HepG2 (cell line): Measurements from ENCODE around the gene SDHD. TPM values are rescaled to one million over a fixed set of nuclear protein-coding genes. Genes with fewer than 3 reads are reported as not detected.

ENCODE experiments used
- ATAC-seq: fragments of 200-7000 bp; cut with Tn5 transposase; 3 replicates; pipeline ENCODE4 v1.9.1; 2020; ENCODE audit warnings: mild to moderate bottlenecking, moderate library complexity
- BruUV-seq: library from RNA; stranded (reverse); fragments of 400-500 nt; replicated peaks from 2 replicates; lab custom pipeline; 2021; lab: Mats Ljungman, UMichigan
- CTCF ChIA-PET: fragments of 300-600 bp; formaldehyde crosslinking; extraction: SDS; loops from one replicate; lab custom pipeline; 2021; ENCODE audit warnings: low total read pairs, inconsistent platforms, low intra/inter-chr PET ratio; lab: Yijun Ruan, JAX
- POLR2A ChIA-PET: fragments of 350-600 bp; sonication (Branson Sonifier 250); formaldehyde crosslinking; loops from one replicate; lab custom pipeline; 2020; ENCODE audit warnings: antibody characterized with exemption, inconsistent platforms; lab: Yijun Ruan, JAX
- DNase-seq: peaks from one replicate; pipeline ENCODE4 v3.0.0-alpha.2; 2015; ENCODE audit warnings: low spot score
- FAIRE-seq: peaks from 3 replicates; lab custom pipeline; 2011; peaks lifted over from hg19 to GRCh38; lab: Jason Lieb, UNC
- H2AFZ ChIP-seq: one replicate; pipeline ENCODE4 v1.6.1; 2011; ENCODE audit warnings: low read length, inconsistent platforms
- H3K27ac ChIP-seq: fragments of 300-600 bp; 3 replicates; pipeline ENCODE4 v1.8.0; 2011; ENCODE audit warnings: mixed run types, mild to moderate bottlenecking, mixed read lengths, low read length, inconsistent platforms; ENCODE audit not compliant: insufficient read depth; ENCODE audit errors: extremely low read length
- H3K27me3 ChIP-seq, 2 experiments: fragments of 200-600 bp in 1 of 2; 2 replicates in 1 of 2; 3 replicates in 1 of 2; pipeline versions ENCODE4 v1.6.0 to v1.8.0; 2011; ENCODE audit warnings: low read length in 2 of 2, mild to moderate bottlenecking in 2 of 2, moderate library complexity in 2 of 2, inconsistent platforms in 1 of 2; ENCODE audit not compliant: insufficient read depth in 2 of 2, control insufficient read depth in 1 of 2
- H3K36me3 ChIP-seq, 2 experiments: fragments of 200-600 bp in 1 of 2; replicated peaks in 1 of 2; 2 replicates in 1 of 2; 3 replicates in 1 of 2; pipeline versions ENCODE4 v1.5.1 to v1.8.0; 2011; ENCODE audit warnings: low read length in 2 of 2, inconsistent platforms in 1 of 2; ENCODE audit not compliant: insufficient read depth in 2 of 2, control insufficient read depth in 1 of 2
- H3K4me1 ChIP-seq: 2 replicates; pipeline ENCODE4 v1.5.1; 2012; ENCODE audit warnings: low read length, inconsistent platforms; ENCODE audit not compliant: insufficient read depth
- H3K4me2 ChIP-seq: 2 replicates; pipeline ENCODE4 v1.6.0; 2011; ENCODE audit warnings: low read depth, low read length, inconsistent platforms
- H3K4me3 ChIP-seq, 3 experiments: fragments of 200-600 bp in 1 of 3; sonication (generic), shearing (Covaris generic) in 1 of 3; replicated peaks in 1 of 3; 2 replicates each; pipeline ENCODE4 v1.5.1; 2011 to 2016; ENCODE audit warnings: low read length in 3 of 3, inconsistent platforms in 2 of 3, low read depth in 2 of 3, mild to moderate bottlenecking in 2 of 3, control low read depth in 1 of 3, mixed read lengths in 1 of 3; ENCODE audit not compliant: insufficient read depth in 1 of 3
- H3K79me2 ChIP-seq: one replicate; pipeline ENCODE4 v1.6.1; 2011; ENCODE audit warnings: low read length, inconsistent platforms; ENCODE audit not compliant: insufficient read depth
- H3K9ac ChIP-seq: 2 replicates; pipeline ENCODE4 v1.6.0; 2011; ENCODE audit warnings: mild to moderate bottlenecking, low read depth, low read length, inconsistent platforms; ENCODE audit not compliant: insufficient read depth
- H3K9me3 ChIP-seq: 2 replicates; pipeline ENCODE4 v1.5.1; 2012; ENCODE audit warnings: mild to moderate bottlenecking, low read length
- H4K20me1 ChIP-seq: 2 replicates; pipeline ENCODE4 v1.6.0; 2011; ENCODE audit warnings: inconsistent platforms, mild to moderate bottlenecking, low read length, moderate library complexity; ENCODE audit not compliant: insufficient read depth
- CEBPG ChIP-seq: IDR thresholded peaks from 2 replicates; pipeline ENCODE4 v1.6.1; 2016
- HNRNPH1 ChIP-seq: fragments of 200-400 bp; formaldehyde crosslinking; optimal IDR thresholded peaks from 2 replicates; pipeline ENCODE3; 2017; ENCODE audit warnings: mild to moderate bottlenecking, low read depth, low read length
- MBD4 ChIP-seq: IDR thresholded peaks from 2 replicates; pipeline ENCODE4 v1.6.1; 2012; ENCODE audit warnings: low read length, inconsistent platforms, borderline replicate concordance
- MED8 ChIP-seq: sonication (generic); formaldehyde crosslinking; IDR thresholded peaks from 2 replicates; pipeline ENCODE4 v1.8.1; 2023; ENCODE audit warnings: mild to moderate bottlenecking, missing genetic modification reagents; ENCODE audit not compliant: insufficient replicate concordance
- POLR2A ChIP-seq, 2 experiments: IDR thresholded peaks; 2 replicates each; pipeline ENCODE4 v1.6.1; 2011; ENCODE audit warnings: low read depth in 2 of 2, low read length in 2 of 2, mild to moderate bottlenecking in 1 of 2, moderate library complexity in 1 of 2; ENCODE audit not compliant: insufficient read depth in 1 of 2
- RBAK ChIP-seq: sonication (generic); formaldehyde crosslinking; IDR thresholded peaks from 2 replicates; pipeline ENCODE4 v1.5.1; 2020; ENCODE audit warnings: mild to moderate bottlenecking, missing genetic modification reagents
- ZNF678 ChIP-seq: sonication (generic); formaldehyde crosslinking; IDR thresholded peaks from 2 replicates; pipeline ENCODE4 v1.4.0; 2020; ENCODE audit warnings: mild to moderate bottlenecking, missing genetic modification reagents
- ZNF746 ChIP-seq: sonication (generic); formaldehyde crosslinking; IDR thresholded peaks from 2 replicates; pipeline ENCODE4 v1.8.0; 2022; ENCODE audit warnings: mild to moderate bottlenecking, missing genetic modification reagents
- ZNF781 ChIP-seq: sonication (generic); formaldehyde crosslinking; IDR thresholded peaks from 2 replicates; pipeline ENCODE4 v1.5.1; 2020; ENCODE audit warnings: borderline replicate concordance, mild to moderate bottlenecking, missing genetic modification reagents; ENCODE audit errors: not compliant biosample characterization
- WGBS: methylation state at CpG from one replicate; pipeline ENCODE4 v1.1.6; 2017; ENCODE audit warnings: low lambda C conversion rate; 5-methylcytosine and 5-hydroxymethylcytosine counted together
- in situ Hi-C: cut with HindIII; loops from 2 replicates; pipeline ENCODE4 v1.10.0; 2017; ENCODE audit warnings: low pct_unique_long_range_greater_than_20kb; ENCODE audit not compliant: extremely low pct_ligation_motif_present
- intact Hi-C: fragments of 100-400 bp; cut with micrococcal nuclease; formaldehyde crosslinking; loops from one replicate; pipeline ENCODE4 v1.10.0; 2022; ENCODE audit not compliant: unreplicated experiment
- polyA plus RNA-seq, 8 experiments: library from polyadenylated mRNA; depleted of rRNA in 3 of 8; stranded (reverse) in 7 of 8; unstranded in 1 of 8; fragments of >200 nt; fragmentation: Illumina TruSeq in 4 of 8; extraction: Trizol in 4 of 8; gene quantifications; 2 replicates each; pipeline versions ENCODE4 v1.2.1 to v1.2.3, GENCODE V29; 2011 to 2016; ENCODE audit warnings: low read depth in 4 of 8, missing spikeins in 1 of 8, mixed read lengths in 1 of 8; ENCODE audit not compliant: insufficient read depth in 1 of 8
- total RNA-seq, 5 experiments: library from RNA; depleted of rRNA; stranded (reverse); fragments of >200 nt; fragmentation: Illumina TruSeq; extraction: Trizol; gene quantifications; 2 replicates each; pipeline ENCODE4 v1.2.3, GENCODE V29; 2016; ENCODE audit warnings: low read depth in 1 of 5
- TF ChIP-seq, protein P1 (sequence below): sonication (generic); formaldehyde crosslinking; IDR thresholded peaks from 2 replicates; pipeline ENCODE4 v1.4.0; 2020; ENCODE audit warnings: missing genetic modification reagents, mild to moderate bottlenecking, borderline replicate concordance
- TF ChIP-seq, protein P2 (sequence below): sonication (generic); formaldehyde crosslinking; conservative IDR thresholded peaks from 2 replicates; pipeline ENCODE4 v1.5.0; 2020; ENCODE audit warnings: missing genetic modification reagents
- TF ChIP-seq, protein P3 (sequence below): sonication (generic); formaldehyde crosslinking; IDR thresholded peaks from 2 replicates; pipeline ENCODE4 v1.4.0; 2020; ENCODE audit warnings: missing genetic modification reagents, mild to moderate bottlenecking, borderline replicate concordance
- TF ChIP-seq, protein P4 (sequence below): sonication (generic); formaldehyde crosslinking; IDR thresholded peaks from 2 replicates; pipeline ENCODE4 v1.8.0; 2022; ENCODE audit warnings: missing genetic modification reagents, mild to moderate bottlenecking, inconsistent platforms, borderline replicate concordance

Gene SDHD
- total and polyA plus RNA-seq, 2 of the 13 experiments (the other 11 are each of a cell fraction or from before 2014, with no cell fraction given), result 117 to 123 TPM

DNA sequence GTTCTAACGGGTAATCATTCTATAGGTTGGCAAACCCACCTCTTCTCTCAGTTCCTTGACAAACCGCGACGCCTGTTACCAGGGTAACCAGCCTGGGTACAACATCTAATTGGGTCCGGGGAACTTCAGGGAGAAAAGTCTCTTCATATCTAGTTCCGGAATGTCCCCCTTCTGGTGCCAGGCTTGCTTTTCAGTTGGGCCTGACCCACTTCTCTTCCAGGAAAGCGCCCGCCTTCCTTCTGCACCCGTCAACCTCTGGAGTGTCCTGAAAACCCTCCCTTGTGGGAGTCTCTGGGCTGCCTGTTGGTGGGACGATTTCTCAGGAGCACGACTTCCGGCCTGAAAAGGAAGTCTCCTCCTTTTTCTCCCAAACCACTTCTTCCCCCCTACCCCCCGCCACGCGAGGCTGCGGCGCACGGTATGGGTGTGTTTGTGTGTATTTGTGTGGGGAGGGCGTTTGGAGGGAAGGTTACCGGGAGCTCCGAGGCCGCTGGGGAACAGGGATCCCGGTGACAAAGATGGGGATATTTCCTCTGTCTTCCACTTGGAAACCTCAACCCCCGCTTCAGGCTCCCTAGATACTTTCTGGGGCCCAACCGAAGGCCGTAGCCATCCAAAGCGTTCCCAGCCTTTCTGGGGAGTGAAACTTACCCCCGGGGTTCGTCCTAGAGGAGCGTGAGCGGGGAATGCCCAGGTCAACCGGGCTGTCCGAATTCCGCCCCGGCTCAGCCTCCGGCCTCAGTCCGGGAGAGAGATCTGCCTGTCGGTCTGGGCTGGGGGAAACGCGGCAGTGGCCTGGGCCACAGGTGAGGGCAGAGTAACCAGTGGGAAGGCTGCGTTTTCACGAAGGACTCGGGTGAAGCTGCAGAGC lies 12.5 kb upstream of the SDHD start, which contains the start of the genes NKAPD1 and PIH1D2:
Gene NKAPD1, plus strand, starts transcription at position 359 of the 871 bp plus-strand sequence. CDS start 1,276 bp downstream, outside the sequence.
Gene PIH1D2, minus strand, starts transcription at position 77 of the 871 bp plus-strand sequence. CDS start 843 bp downstream, outside the sequence.
- intact Hi-C loops (loop anchor here (1.0 to 5.0 kb wide), 3 partner anchors 47 to 195 kb away; partner anchors contain the start of genes CFAP68, DLAT and FDXACB1), in situ Hi-C loops (no loop called here)
- Histone ChIP-seq H2AFZ (peak within 1 kb of the TSS; percentile 96), H3K9me3 (no peaks in the 10 kb centered on the region), H3K9ac (peak within 1 kb of the TSS; percentile 98), H3K4me2 (peak within 1 kb of the TSS; percentile 91), H3K27me3 (no peaks in the 10 kb centered on the region; a peak in 1 of 5 replicates), H3K36me3 (peaks cover 5 to 21% of the 10 kb centered on the region in 2 experiments; a peak in 4 of 5 replicates), H3K79me2 (peaks cover 27% of the 10 kb centered on the region), H4K20me1 (no peaks in the 10 kb centered on the region), H3K27ac (peak within 1 kb of the TSS; percentile 99), H3K4me1 (peaks cover 15% of the 10 kb centered on the region), H3K4me3 (peak within 1 kb of the TSS; percentile 81 to 99 (median 99))
- FAIRE-seq (peak; percentile 52), DNase-seq (peak; percentile 85), ATAC-seq (peak; percentile 91)
- BruUV-seq, result TSS peak; percentile 61
- CTCF ChIA-PET, result no interaction called here
- POLR2A ChIA-PET, result interaction anchor here (0.6 to 2.2 kb wide), 2 partner anchors 13 to 203 kb away, joined by 3 to 6 read pairs; partner anchors contain the start of genes ALG9, SDHD and TIMM8B
- WGBS, result under 1% methylated on average over 33 of the region's 43 CpGs
- TF ChIP-seq POLR2A (IDR thresholded peaks at IDR 0.05; ENCODE audit: insufficient read depth in 1 of 2, low read depth in 2 of 2, low read length in 2 of 2), result peak in 1 of 2 experiments; percentile 60; a peak in 3 of 4 replicates
- TF ChIP-seq, protein P1, sequence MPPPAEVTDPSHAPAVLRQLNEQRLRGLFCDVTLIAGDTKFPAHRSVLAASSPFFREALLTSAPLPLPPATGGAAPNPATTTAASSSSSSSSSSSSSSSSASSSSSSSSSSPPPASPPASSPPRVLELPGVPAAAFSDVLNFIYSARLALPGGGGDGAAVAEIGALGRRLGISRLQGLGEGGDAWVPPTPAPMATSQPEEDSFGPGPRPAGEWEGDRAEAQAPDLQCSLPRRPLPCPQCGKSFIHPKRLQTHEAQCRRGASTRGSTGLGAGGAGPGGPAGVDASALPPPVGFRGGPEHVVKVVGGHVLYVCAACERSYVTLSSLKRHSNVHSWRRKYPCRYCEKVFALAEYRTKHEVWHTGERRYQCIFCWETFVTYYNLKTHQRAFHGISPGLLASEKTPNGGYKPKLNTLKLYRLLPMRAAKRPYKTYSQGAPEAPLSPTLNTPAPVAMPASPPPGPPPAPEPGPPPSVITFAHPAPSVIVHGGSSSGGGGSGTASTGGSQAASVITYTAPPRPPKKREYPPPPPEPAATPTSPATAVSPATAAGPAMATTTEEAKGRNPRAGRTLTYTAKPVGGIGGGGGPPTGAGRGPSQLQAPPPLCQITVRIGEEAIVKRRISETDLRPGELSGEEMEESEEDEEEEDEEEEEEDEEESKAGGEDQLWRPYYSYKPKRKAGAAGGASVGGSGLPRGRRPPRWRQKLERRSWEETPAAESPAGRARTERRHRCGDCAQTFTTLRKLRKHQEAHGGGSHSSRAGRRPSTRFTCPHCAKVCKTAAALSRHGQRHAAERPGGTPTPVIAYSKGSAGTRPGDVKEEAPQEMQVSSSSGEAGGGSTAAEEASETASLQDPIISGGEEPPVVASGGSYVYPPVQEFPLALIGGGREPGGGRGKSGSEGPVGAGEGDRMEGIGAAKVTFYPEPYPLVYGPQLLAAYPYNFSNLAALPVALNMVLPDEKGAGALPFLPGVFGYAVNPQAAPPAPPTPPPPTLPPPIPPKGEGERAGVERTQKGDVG (CRISPR knock-in tag), result no peak; the same call in 1 of the 2 replicates
- TF ChIP-seq MED8 (CRISPR knock-in tag), result no peak
- TF ChIP-seq ZNF746 (CRISPR knock-in tag), result peak; percentile 76
- TF ChIP-seq HNRNPH1, result no peak
- no peak for TF ChIP-seq ZNF781 (CRISPR knock-in tag)
- TF ChIP-seq MBD4, result no peak
- no peak for TF ChIP-seq RBAK
- TF ChIP-seq, protein P2, sequence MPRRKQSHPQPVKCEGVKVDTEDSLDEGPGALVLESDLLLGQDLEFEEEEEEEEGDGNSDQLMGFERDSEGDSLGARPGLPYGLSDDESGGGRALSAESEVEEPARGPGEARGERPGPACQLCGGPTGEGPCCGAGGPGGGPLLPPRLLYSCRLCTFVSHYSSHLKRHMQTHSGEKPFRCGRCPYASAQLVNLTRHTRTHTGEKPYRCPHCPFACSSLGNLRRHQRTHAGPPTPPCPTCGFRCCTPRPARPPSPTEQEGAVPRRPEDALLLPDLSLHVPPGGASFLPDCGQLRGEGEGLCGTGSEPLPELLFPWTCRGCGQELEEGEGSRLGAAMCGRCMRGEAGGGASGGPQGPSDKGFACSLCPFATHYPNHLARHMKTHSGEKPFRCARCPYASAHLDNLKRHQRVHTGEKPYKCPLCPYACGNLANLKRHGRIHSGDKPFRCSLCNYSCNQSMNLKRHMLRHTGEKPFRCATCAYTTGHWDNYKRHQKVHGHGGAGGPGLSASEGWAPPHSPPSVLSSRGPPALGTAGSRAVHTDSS (CRISPR knock-in tag), result no peak; the same call in 1 of the 2 replicates
- TF ChIP-seq, protein P3, sequence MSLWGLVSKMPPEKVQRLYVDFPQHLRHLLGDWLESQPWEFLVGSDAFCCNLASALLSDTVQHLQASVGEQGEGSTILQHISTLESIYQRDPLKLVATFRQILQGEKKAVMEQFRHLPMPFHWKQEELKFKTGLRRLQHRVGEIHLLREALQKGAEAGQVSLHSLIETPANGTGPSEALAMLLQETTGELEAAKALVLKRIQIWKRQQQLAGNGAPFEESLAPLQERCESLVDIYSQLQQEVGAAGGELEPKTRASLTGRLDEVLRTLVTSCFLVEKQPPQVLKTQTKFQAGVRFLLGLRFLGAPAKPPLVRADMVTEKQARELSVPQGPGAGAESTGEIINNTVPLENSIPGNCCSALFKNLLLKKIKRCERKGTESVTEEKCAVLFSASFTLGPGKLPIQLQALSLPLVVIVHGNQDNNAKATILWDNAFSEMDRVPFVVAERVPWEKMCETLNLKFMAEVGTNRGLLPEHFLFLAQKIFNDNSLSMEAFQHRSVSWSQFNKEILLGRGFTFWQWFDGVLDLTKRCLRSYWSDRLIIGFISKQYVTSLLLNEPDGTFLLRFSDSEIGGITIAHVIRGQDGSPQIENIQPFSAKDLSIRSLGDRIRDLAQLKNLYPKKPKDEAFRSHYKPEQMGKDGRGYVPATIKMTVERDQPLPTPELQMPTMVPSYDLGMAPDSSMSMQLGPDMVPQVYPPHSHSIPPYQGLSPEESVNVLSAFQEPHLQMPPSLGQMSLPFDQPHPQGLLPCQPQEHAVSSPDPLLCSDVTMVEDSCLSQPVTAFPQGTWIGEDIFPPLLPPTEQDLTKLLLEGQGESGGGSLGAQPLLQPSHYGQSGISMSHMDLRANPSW, result no peak
- no peak for TF ChIP-seq CEBPG (CRISPR knock-in tag)
- TF ChIP-seq, protein P4, sequence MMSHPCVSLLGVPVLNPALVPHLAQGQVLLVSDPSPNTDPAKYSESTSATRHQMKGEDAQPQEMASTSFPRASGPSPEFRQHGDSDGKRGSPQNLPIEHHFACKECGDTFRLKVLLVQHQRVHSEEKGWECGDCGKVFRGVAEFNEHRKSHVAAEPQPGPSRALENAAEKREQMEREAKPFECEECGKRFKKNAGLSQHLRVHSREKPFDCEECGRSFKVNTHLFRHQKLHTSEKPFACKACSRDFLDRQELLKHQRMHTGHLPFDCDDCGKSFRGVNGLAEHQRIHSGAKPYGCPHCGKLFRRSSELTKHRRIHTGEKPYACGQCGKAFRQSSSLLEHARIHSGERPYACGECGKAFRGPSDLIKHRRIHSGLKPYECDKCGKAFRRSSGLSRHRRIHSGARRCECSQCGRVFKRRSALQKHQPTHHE, result peak; percentile 54; the same call in 1 of the 2 replicates
- no peak for TF ChIP-seq ZNF678 (CRISPR knock-in tag)
